Loucy (cell line): ENCODE data around the gene SCEL.

ENCODE experiments used
- CTCF ChIP-seq: fragments of 200-600 bp; sonication (generic); conservative IDR thresholded peaks from 2 replicates; pipeline ENCODE4 v1.5.1; 2014; ENCODE audit warnings: mild to moderate bottlenecking, antibody characterized with exemption, low read length
- EZH2phosphoT487 ChIP-seq: fragments of 200-600 bp; IDR thresholded peaks from 2 replicates; pipeline ENCODE4 v1.6.1; 2018; ENCODE audit warnings: antibody characterized with exemption, mild to moderate bottlenecking, moderate library complexity, borderline replicate concordance

DNA sequence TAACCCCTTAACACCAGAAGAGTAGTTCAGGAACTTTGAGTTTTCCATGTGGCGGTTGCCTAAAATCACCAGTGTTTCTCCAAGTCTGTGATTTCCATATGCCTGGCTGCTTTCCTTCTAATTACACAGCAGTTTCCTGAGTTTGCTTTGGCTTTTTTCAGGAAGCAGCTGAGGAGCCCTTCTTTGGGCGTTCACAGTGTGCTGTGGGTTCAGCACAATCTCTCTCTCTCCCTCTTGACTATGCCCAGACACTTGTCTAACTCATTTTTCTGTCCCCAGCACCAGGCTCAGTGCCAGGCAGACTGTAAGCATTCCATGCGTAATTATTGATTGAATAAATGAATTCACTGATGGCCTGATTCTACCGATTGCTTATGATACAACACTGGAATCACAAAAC lies 19.7 kb downstream of the SCEL start:
- TF ChIP-seq CTCF (no peak), EZH2phosphoT487 (no peak)
